ENCODE results near the gene RNU7-1. TPM values are rescaled to one million over a fixed set of nuclear protein-coding genes. Genes with fewer than 3 reads are reported as not detected.
A peak's percentile ranks its signal among the peaks of the same experiment; 100 is the strongest.

The RNU7-1 gene
- total RNA-seq, 4 donors from 2014 or later: not detected

- peak; percentile 29 for ATAC-seq (ENCODE audit: low FRiP score)
- TF ChIP-seq, protein P1, sequence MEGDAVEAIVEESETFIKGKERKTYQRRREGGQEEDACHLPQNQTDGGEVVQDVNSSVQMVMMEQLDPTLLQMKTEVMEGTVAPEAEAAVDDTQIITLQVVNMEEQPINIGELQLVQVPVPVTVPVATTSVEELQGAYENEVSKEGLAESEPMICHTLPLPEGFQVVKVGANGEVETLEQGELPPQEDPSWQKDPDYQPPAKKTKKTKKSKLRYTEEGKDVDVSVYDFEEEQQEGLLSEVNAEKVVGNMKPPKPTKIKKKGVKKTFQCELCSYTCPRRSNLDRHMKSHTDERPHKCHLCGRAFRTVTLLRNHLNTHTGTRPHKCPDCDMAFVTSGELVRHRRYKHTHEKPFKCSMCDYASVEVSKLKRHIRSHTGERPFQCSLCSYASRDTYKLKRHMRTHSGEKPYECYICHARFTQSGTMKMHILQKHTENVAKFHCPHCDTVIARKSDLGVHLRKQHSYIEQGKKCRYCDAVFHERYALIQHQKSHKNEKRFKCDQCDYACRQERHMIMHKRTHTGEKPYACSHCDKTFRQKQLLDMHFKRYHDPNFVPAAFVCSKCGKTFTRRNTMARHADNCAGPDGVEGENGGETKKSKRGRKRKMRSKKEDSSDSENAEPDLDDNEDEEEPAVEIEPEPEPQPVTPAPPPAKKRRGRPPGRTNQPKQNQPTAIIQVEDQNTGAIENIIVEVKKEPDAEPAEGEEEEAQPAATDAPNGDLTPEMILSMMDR (IDR thresholded peaks at IDR 0.05): no peak
- DNase-seq (ENCODE audit: low spot score): no peak
These were observed 26.5 kb downstream of the RNU7-1 start for GRCh38 chr12:6970096-6970527.

GRCh38 chr12:6974180-6974579 lies 30.6 kb downstream of the RNU7-1 start:
- DNase-seq (ENCODE audit: low spot score) (no peak), ATAC-seq (ENCODE audit: low FRiP score) (no peak)
- TF ChIP-seq, protein P1 (IDR thresholded peaks at IDR 0.05): no peak

GRCh38 chr12:6975297-6976032 lies 31.8 kb downstream of the RNU7-1 start:
- ATAC-seq (ENCODE audit: low FRiP score) (no peak), DNase-seq (ENCODE audit: low spot score) (no peak)
- TF ChIP-seq, protein P1 (IDR thresholded peaks at IDR 0.05): no peak

DNA sequence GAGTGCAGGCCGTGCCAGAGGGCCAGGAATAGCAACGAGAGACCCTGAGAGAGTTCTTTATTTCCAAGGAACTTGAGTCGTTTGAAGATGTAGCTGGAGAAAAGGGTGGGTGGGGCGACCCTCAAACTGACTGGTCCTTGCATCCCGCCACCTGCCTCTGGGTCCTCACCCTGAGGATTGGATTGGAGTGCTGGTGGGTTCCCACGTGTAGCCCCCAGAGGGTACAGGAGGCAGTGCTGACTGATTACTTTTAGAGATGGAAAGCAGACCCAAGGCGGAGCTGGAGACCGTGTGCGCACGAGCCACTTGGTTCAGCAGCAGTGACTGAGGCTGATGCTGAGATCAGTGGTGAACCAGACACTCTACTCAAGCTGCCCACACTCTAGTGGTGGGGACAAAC lies 34.0 kb downstream of the RNU7-1 start:
- ATAC-seq (ENCODE audit: low FRiP score) (no peak), DNase-seq (ENCODE audit: low spot score) (no peak)
- TF ChIP-seq, protein P1 (IDR thresholded peaks at IDR 0.05): no peak

DNA sequence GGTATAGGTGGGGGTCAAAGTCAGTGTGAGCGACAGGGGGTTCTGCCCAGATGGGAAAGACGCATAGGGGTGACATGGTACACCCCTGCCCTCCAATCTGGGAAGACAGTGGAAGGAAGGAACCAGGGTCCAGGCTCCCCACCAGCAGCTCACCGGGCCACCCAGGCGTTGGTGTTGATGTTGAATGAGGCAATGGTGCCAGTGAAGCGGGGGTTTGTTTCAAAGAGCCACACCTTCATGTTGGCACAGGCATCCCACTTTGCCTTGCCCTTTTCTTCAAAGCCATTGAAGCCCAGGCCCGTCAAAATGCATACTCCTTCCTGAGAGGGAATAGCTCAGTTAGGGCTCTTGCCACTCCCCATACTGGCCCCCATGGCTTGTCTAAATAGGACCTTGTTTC lies 34.6 kb downstream of the RNU7-1 start:
- TF ChIP-seq, protein P1 (IDR thresholded peaks at IDR 0.05): no peak
- DNase-seq (ENCODE audit: low spot score) (no peak), ATAC-seq (ENCODE audit: low FRiP score) (no peak)

GRCh38 chr12:6978611-6979011 lies 35.0 kb downstream of the RNU7-1 start:
- ATAC-seq (ENCODE audit: low FRiP score) (no peak), DNase-seq (ENCODE audit: low spot score) (no peak)
- TF ChIP-seq, protein P1 (IDR thresholded peaks at IDR 0.05): no peak

- TF ChIP-seq, protein P1 (IDR thresholded peaks at IDR 0.05): no peak
- no peak for ATAC-seq (ENCODE audit: low FRiP score)
- DNase-seq (ENCODE audit: low spot score): no peak
These were observed 35.4 kb downstream of the RNU7-1 start for GRCh38 chr12:6979021-6979420.
